HG03095 (cell line): ENCODE measurements around the gene SOS1.
"Not testable (repeated sequence)": the region's sequence is repeated elsewhere in the genome, so short reads cannot be mapped to it uniquely, and the experiment has no call there.

ENCODE experiments used
- ATAC-seq: cut with Tn5 transposase; IDR thresholded peaks from one replicate; pipeline ENCODE4 v1.9.1; 2021; ENCODE audit warnings: moderate library complexity; ENCODE audit not compliant: unreplicated experiment

SOS1 gene

GRCh38 chr2:39107724-39108273 lies 13.1 kb downstream of the SOS1 start:
- ATAC-seq, result no peak

GRCh38 chr2:39107156-39107555 lies 13.7 kb downstream of the SOS1 start:
- no peak for ATAC-seq

GRCh38 chr2:39099870-39100728 lies 20.8 kb downstream of the SOS1 start:
- peak; percentile 68 for ATAC-seq

GRCh38 chr2:39099310-39099869 lies 21.5 kb downstream of the SOS1 start:
- no peak for ATAC-seq

- no peak for ATAC-seq
Observed at GRCh38 chr2:39095624-39096023, 25.2 kb downstream of the SOS1 start.

GRCh38 chr2:39094717-39095363 lies 26.0 kb downstream of the SOS1 start:
- peak; percentile 87 for ATAC-seq

- ATAC-seq, result no peak
Observed at GRCh38 chr2:39093218-39093898, 27.5 kb downstream of the SOS1 start.

- ATAC-seq, result no peak
Observed at GRCh38 chr2:39091543-39091942, 29.3 kb downstream of the SOS1 start.

- ATAC-seq, result no peak
Observed at GRCh38 chr2:39091063-39091462, 29.8 kb downstream of the SOS1 start.

- ATAC-seq, result no peak
Observed at GRCh38 chr2:39080152-39080551, 40.7 kb downstream of the SOS1 start.

- no peak for ATAC-seq
Observed at GRCh38 chr2:39069890-39070465, 50.9 kb downstream of the SOS1 start.

- no peak for ATAC-seq
Observed at GRCh38 chr2:39069136-39069515, 51.7 kb downstream of the SOS1 start.

GRCh38 chr2:39068299-39069135 lies 52.3 kb downstream of the SOS1 start:
- ATAC-seq, result no peak

- no peak for ATAC-seq
Observed at GRCh38 chr2:39065616-39066015, 55.2 kb downstream of the SOS1 start.

GRCh38 chr2:39062320-39062719 lies 58.5 kb downstream of the SOS1 start:
- ATAC-seq, result no peak

GRCh38 chr2:39061280-39061679 lies 59.6 kb downstream of the SOS1 start:
- ATAC-seq, result no peak

GRCh38 chr2:39059366-39059952 lies 61.4 kb downstream of the SOS1 start:
- no peak for ATAC-seq

- ATAC-seq, result no peak
Observed at GRCh38 chr2:39058101-39058500, 62.8 kb downstream of the SOS1 start.

- not testable (repeated sequence) for ATAC-seq
Observed at GRCh38 chr2:39052665-39053064, 68.2 kb downstream of the SOS1 start.

- ATAC-seq, result no peak
Observed at GRCh38 chr2:39050109-39050508, 70.7 kb downstream of the SOS1 start.
